GM18909 (cell line): ENCODE measurements around the gene AFF4.

Experiments
- ATAC-seq: cut with Tn5 transposase; IDR thresholded peaks from one replicate; pipeline ENCODE4 v1.9.1; 2021; ENCODE audit warnings: mild to moderate bottlenecking; ENCODE audit not compliant: unreplicated experiment, poor library complexity

Gene AFF4

DNA sequence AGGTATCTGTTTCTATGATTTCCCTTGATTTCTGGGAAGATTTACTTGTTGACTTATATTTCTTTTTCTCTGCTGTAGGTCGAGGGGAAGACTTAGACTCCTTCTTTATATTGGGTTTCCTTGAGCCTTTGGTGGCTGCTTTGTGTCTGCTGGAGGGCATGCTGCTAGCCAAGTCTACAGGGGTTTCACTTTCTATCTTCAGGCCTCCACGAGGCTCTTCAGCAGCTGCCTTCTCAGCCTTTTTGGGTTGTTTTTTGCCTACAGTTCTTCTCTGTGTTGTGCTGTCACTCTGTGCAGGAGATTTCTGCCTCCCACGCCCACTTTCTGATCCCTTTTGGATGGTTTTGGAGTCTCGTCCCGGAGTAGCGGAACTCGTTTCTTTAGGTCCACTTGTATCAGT is 66.7 kb downstream of the AFF4 start:
- ATAC-seq, result no peak

DNA sequence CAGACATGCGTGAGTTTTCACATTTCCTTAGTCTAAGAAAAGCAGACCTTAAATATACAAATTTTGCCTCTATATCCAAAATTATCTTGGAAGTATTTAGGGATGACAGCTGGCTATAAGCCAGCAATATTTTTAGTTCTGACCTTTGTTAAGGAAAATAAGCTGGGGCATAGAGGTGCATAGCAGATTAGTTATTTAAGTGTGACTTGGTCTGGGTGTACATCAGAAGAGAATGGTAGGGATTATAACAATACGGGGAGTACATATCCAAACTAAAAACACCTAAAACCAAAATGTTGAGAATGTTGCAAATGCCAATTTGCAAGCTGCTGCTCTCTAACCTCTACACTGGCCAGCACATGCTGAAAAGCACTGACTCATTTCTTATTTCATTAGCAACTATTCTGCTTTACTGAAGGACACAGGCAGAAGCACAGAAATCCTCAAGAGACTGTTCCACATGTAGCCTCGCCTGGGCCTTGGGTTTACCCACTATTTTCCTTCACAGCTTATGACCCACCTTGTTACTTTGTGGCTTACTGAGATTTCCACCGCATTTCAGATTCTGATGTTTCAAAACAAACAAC is 67.6 kb downstream of the AFF4 start:
- no peak for ATAC-seq

DNA sequence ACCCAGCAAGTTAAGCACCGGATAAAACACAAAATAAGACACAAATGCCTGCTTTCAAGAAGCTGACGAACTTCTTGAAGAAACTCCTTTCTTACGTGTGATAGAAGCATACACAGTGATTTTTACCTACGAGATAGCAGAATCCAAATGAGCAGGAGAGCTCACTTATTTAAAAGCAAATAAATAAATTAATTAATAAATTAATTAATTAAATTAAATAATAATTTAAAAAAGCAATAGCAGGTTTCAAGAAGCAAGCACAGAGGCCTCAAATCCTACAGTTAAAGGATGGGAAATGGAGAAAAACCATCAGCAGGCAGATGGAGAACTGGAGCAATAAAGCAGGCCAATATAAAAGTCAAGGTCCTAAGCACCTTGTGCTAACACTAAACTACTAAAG is 72.6 kb downstream of the AFF4 start:
- no peak for ATAC-seq

DNA sequence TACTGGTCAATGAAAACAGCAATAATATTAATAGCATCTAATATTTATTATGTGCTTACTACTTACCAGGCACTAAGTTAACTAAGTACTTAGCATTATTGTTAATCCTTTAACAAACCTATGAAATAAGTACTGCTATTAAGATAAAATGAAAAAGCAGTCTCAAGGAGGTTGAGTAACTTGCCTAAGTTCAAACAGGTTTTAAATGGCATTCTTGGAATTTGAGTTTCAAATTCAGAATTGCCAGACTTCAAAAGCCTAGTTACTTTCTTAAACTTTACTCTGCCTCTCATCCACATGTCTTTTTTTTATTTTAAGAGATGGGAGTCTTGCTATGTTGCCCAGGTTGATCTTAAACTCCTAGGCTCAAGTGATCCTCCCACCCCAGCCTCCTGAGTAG is 73.9 kb downstream of the AFF4 start:
- ATAC-seq, result no peak

DNA sequence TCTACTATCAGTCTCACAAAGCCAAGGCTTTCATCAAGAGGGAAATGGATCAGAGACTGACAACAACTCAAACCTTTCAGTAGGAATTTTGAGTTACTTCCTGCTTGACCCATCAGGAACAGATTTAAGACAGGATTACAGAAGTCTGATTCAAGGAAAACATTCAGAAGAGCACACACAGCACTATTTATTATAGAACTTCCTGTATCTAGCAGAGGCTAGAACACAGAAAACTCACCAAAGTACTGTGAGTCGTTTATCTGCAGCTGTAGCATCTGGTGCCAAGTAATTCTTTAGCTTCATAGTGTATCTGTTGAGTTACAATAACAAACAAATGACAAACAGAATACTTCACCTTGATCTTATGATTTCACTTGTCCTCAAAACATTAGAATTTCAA is 76.2 kb downstream of the AFF4 start:
- ATAC-seq, result no peak

DNA sequence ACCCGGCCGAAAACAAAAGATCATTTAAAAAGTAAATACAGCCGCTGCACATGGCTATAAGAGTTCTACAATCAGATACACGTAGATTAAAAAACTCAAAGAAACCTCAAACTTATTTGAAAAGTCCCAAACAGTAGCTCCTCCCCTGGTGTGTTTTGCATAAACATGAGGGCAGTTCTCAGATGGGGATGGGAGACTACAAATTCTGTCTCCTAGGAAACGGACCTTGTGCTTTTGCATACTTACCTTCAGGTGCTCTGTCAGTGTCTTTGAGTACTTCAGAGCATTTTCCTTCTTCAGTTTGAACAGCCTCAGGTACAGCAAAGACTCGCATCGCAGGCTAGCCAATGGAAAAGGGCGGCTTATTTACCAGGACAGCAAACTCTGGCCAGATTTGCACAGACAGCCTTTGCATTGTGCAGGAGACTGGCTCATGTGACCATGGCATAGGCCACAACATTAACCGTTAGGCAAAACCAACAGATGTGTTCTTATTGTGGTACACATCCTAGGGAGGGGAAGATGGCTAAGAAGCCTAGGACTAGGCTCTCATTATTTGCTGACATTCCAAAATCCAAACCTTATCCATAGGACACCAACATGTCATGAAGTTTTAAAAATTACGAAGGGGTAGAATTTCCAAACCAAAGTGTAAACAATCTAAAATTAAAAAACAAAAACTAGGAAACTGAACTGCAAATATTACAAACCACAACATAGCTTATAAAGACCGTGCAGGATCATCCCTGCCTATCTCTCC is 77.2 kb downstream of the AFF4 start:
- no peak for ATAC-seq

GRCh38 chr5:132884548-132884947 is 78.9 kb downstream of the AFF4 start:
- ATAC-seq, result no peak

DNA sequence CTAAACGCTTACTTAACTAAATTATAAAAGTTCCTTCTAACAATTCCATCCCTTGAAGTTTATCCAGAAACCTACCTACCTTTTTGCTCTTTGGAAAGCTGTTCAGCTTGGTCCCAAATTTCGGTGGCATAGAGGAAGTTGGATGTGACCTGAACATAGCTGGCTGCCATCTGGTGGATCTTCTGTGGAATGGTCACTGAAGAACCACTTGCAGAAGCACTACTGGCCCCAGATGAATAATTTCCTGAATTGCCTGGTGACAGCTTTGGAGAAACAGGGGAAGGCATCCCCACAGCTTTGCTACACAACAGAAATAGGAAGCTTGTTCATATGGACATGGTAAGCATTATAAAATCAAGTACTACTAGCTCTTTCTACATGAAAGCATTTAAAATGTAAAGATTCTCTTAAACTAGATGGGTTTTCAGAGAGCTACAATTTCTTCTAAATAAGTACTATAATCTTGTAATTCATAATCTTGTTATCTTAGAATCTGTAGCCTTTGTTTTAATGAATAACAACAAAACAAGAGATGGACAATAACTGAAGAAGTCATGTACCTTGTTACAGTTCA is 80.1 kb downstream of the AFF4 start:
- ATAC-seq, result no peak

GRCh38 chr5:132877938-132878337 is 85.5 kb downstream of the AFF4 start:
- no peak for ATAC-seq

DNA sequence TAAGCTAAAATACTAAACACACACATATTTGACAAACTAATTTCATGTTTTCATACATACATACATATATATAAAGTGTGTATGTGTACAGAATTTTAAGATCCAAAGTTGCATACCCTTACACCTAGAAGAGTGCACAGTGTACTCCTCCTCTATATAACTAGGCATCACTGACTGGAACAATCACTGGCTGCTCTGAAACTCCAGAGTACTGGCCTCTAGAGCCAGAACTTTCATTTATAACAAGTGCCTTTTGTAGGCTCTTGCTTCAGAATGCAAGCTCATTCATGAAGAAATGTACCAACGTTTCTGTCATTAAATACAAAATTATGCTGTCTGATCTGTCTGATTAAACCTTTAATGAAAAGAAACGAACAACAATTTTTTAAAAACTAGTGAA is 86.0 kb downstream of the AFF4 start:
- no peak for ATAC-seq

- no peak for ATAC-seq
Measured at GRCh38 chr5:132876020-132876759, 87.2 kb downstream of the AFF4 start.

DNA sequence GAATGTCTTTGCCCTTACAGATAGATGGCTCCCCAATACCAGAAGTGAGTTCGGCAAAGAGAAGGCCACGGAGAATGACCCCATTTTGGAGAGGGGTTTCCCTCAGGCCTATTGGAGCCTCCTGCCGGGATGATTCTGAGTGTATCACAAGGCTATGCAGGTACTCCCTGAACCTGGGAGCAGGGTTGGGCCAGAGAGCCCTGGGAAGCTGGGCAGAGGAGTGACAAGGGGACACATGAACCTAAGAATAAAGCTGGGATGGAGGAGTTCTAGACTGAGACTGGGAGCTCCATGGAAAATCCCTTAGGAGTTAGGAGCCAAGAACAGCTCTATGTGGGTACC is 89.5 kb downstream of the AFF4 start:
- ATAC-seq, result no peak

DNA sequence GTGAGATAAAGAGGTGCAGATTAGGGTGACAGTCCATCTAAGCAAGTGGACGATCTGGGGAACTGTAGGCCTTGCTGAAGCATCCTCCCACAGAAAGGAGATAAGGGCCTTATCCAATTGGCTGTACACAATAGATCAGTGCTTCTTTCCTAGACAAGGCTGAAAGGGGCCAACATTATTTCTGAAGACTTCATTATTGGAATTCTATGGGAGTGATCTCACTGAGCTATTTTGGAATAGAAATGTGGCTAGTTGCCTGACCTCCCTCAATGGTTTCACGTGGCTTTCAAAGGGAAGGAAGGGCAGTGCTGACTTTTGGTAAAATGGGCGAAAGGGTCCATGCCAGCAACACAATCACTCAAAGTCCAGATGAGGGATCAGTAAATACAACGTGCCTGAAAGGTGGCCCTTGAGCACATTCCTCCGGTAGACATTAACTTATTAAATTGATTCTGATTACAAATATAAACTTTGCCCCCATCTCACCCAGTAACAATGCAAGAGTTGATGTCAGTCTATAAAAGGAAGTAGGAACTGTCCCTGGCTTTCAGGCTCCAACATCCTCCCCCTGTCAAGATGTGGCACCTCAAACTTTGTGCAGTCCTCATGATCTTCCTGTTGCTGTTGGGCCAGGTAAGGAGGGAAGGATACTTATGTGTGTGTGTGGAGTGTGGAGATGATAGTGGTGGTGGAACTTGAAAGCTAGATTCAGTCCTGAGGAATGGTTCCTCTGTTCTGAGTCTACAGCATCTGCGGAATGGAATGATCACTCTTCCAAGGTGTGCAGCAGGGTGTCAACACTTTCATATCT is 90.1 kb downstream of the AFF4 start, which contains the start of gene LEAP2:
Gene LEAP2 (plus strand): TSS at position 550 of the 811 bp plus-strand sequence. CDS start 27 bp downstream, at position 577.
- ATAC-seq, result no peak

DNA sequence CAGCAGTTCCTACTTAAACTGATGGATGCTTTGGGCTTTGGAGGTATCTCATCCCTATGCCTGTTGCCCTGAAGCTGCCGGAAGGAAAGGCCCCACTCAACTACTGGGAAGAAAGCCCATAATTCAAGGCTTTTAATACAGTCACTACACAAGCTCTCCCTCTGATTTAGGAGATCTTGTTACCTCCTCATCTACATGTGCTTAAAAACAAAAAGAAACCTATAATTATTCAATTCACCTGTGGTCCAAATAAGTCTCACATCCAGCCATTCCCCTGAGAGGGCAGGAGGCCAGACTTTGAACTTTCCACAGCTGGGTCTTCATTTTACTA is 90.7 kb downstream of the AFF4 start:
- ATAC-seq, result no peak

DNA sequence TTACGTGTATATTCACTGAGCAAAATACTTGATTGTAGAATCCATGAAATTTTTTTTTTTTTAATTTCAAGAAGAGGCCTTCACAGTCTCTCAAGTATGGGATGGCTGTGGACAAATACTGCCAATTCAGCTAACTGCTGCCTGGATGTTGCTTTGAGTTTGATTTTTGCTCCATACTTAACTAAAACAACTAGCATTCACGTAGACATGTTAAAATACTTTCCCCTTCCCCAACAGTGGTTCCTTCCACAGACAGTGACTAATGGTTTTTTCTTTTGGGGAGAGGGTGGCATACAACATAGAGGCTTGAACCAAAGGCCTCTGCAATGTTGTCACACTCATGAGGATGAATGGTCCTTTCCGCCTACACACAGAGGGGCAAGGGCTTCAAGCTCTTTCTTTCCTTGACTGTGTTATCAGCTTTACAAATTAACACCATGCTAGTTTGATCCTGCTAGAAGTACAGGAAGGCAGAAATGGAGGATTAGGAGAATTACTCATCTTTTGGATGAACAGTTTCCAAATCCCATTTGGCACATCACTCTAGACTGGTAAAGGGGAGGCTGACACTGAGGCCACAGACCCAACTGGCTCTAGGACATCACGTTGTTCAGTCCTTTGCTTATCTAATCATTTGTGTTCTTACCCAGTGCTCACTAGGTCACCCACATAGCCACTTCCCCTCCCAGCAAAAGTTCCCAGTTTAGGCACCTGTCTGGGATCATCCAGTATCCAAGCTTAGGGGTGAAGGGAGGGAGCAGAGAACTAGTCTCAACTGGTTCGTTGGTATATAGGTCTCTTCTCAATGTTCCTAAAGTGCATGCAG is 91.8 kb downstream of the AFF4 start:
- ATAC-seq, result no peak

- no peak for ATAC-seq
Measured at GRCh38 chr5:132870801-132871200, 92.6 kb downstream of the AFF4 start.

- ATAC-seq, result no peak
Measured at GRCh38 chr5:132868754-132869153, 94.7 kb downstream of the AFF4 start.

GRCh38 chr5:132867046-132867451 is 96.4 kb downstream of the AFF4 start:
- peak; percentile 15 for ATAC-seq

DNA sequence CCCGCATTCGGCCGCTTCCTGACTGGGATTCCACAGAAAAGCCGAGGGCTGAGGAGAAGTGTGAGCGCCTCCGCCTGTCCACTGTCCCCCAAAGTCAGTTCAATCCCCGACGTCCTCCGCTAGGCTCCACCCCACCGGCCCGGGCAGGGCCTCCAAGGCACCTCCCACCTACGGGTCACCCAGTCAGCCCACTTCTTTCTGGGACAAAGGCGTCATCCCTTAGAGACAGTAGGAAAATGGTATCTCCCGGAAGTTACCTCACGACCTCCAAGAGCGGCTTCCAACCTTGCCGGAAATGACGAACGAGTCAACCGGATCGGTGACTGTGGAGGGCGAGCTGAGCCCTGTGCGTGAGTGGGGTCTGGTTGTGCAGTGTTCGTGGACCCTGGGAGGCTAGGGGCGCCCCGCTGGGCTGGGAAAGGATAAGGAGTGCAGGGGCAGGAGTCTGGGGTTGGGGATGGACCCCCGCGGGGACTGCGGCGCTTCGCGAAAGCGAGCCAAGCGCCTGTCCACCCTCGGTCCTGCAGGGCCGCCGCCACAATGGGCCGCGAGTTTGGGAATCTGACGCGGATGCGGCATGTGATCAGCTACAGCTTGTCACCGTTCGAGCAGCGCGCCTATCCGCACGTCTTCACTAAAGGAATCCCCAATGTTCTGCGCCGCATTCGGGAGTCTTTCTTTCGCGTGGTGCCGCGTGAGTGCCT is 96.9 kb downstream of the AFF4 start, which contains the start of the genes GDF9 and UQCRQ:
Gene GDF9 (minus strand): TSS at position 128 of the 704 bp plus-strand sequence. CDS start 1,936 bp downstream, outside the sequence.
Gene UQCRQ (plus strand): TSS at position 301 of the 704 bp plus-strand sequence. CDS start 240 bp downstream, at position 541.
- peak; percentile 99 for ATAC-seq
